ENCODE data around the gene SPRY4. TPM values are rescaled to one million over a fixed set of nuclear protein-coding genes. Genes with fewer than 3 reads are reported as not detected.

SPRY4 gene
- total RNA-seq, 4 donors from 2014 or later, result 8.2 to 19.3 (median 15.7) TPM

GRCh38 chr5:142322747-142323479, 1.9 kb downstream of the SPRY4 start:
- intact Hi-C loops (cut with DNase I; ENCODE audit: low total_unique reads), result no loop called here
- Histone ChIP-seq H3K27ac (peak overlapping the region; percentile 90 to 91 (median 90)), H3K4me3 (peak overlapping the region in 3 of 4 donors; percentile 55 to 66 (median 59)), H3K4me1 (peaks cover 5 to 70% (median 55%) of the 10 kb centered on the region in 4 donors), H3K36me3 (no peaks in the 10 kb centered on the region), H3K9me3 (no peaks in the 10 kb centered on the region), H3K27me3 (peaks cover 15% of the 10 kb centered on the region)
- in situ Hi-C loops (cut with MboI; ENCODE audit: low pct_ligation_motif_present in 1 of 4, low pct_unique_long_range_greater_than_20kb in 1 of 4, low sequenced_read_pairs in 3 of 4), result no loop called here
- TF ChIP-seq POLR2AphosphoS5 (IDR thresholded peaks at IDR 0.05) (no peak), POLR2A (IDR thresholded peaks at IDR 0.05) (no peak), CTCF (IDR thresholded peaks at IDR 0.05) (no peak), EP300 (IDR thresholded peaks at IDR 0.05; ENCODE audit: low read depth) (no peak)
- DNase-seq, result no peak
- 69% methylated on average over 15 of the region's 15 CpGs; no CpG with 5 or more reads in 1 of the 2 donors for WGBS, 2 donors (ENCODE audit: low coverage in 1 of 2)

DNA sequence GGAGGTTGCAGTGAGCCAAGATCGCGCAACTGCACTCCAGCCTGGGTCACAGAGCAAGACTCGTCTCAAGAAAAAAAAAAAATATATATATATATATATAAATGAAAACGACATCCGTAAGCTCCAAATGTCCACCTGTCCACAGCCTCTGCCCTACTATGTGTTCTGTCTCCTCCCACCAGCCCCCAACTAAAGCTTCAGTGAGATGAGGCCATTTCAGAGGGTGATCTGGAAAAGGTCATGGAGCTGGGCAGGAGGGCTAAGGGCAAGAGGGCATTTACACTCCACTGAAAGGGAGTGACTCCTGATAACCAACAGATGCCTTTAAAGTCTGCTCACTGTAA, 2.4 kb downstream of the SPRY4 start:
- TF ChIP-seq CTCF (IDR thresholded peaks at IDR 0.05) (no peak), POLR2A (IDR thresholded peaks at IDR 0.05) (no peak)
- H3K27ac ChIP-seq, result peak overlapping the region; percentile 90 to 91 (median 90)
- H3K9me3 ChIP-seq, result no peaks in the 10 kb centered on the region
- intact Hi-C loops (cut with DNase I; ENCODE audit: low total_unique reads) (no loop called here), in situ Hi-C loops (cut with MboI; ENCODE audit: low pct_ligation_motif_present in 1 of 4, low pct_unique_long_range_greater_than_20kb in 1 of 4, low sequenced_read_pairs in 3 of 4) (no loop called here)
- no peaks in the 10 kb centered on the region for H3K36me3 ChIP-seq
- 86 to 87% methylated on average over 2 to 5 of the region's 5 CpGs for WGBS, 2 donors (ENCODE audit: low coverage in 1 of 2)
- peaks cover 5 to 70% (median 55%) of the 10 kb centered on the region in 4 donors for H3K4me1 ChIP-seq
- peak overlapping the region in 1 of 4 donors; percentile 66 for H3K4me3 ChIP-seq
- H3K27me3 ChIP-seq, result peaks cover 15% of the 10 kb centered on the region
- DNase-seq, result no peak

- 27 to 60% methylated on average over 1 to 8 of the region's 8 CpGs for WGBS, 2 donors (ENCODE audit: low coverage in 1 of 2)
- H3K4me1 ChIP-seq, result peaks cover 11 to 76% (median 61%) of the 10 kb centered on the region in 4 donors
- TF ChIP-seq EP300 (IDR thresholded peaks at IDR 0.05; ENCODE audit: low read depth), result no peak
- TF ChIP-seq POLR2AphosphoS5 (IDR thresholded peaks at IDR 0.05), result no peak
- no peak for TF ChIP-seq POLR2A (IDR thresholded peaks at IDR 0.05)
- TF ChIP-seq CTCF (IDR thresholded peaks at IDR 0.05), result no peak
- H3K36me3 ChIP-seq, result no peaks in the 10 kb centered on the region
- peak overlapping the region in 1 of 4 donors; percentile 66 for H3K4me3 ChIP-seq
- H3K27me3 ChIP-seq, result peaks cover 12% of the 10 kb centered on the region
- intact Hi-C loops (cut with DNase I; ENCODE audit: low total_unique reads), result no loop called here
- H3K9me3 ChIP-seq, result no peaks in the 10 kb centered on the region
- no peak for DNase-seq
- in situ Hi-C loops (cut with MboI; ENCODE audit: low pct_ligation_motif_present in 1 of 4, low pct_unique_long_range_greater_than_20kb in 1 of 4, low sequenced_read_pairs in 3 of 4), result no loop called here
- peak overlapping the region; percentile 90 to 91 (median 90) for H3K27ac ChIP-seq
These were observed 3.8 kb downstream of the SPRY4 start for GRCh38 chr5:142320851-142321560.

GRCh38 chr5:142320430-142320738, 4.4 kb downstream of the SPRY4 start:
- peak overlapping the region; percentile 90 to 91 (median 90) for H3K27ac ChIP-seq
- H3K9me3 ChIP-seq, result no peaks in the 10 kb centered on the region
- no peak for TF ChIP-seq POLR2A (IDR thresholded peaks at IDR 0.05)
- no peak for TF ChIP-seq POLR2AphosphoS5 (IDR thresholded peaks at IDR 0.05)
- no peak for TF ChIP-seq CTCF (IDR thresholded peaks at IDR 0.05)
- TF ChIP-seq EP300 (IDR thresholded peaks at IDR 0.05; ENCODE audit: low read depth), result no peak
- 20 to 31% methylated on average over 2 to 4 of the region's 4 CpGs for WGBS, 2 donors (ENCODE audit: low coverage in 1 of 2)
- DNase-seq, result no peak
- intact Hi-C loops (cut with DNase I; ENCODE audit: low total_unique reads) (no loop called here), in situ Hi-C loops (cut with MboI; ENCODE audit: low pct_ligation_motif_present in 1 of 4, low pct_unique_long_range_greater_than_20kb in 1 of 4, low sequenced_read_pairs in 3 of 4) (no loop called here)
- peaks cover 8% of the 10 kb centered on the region for H3K27me3 ChIP-seq
- H3K4me1 ChIP-seq, result peaks cover 15 to 74% (median 60%) of the 10 kb centered on the region in 4 donors
- H3K36me3 ChIP-seq, result no peaks in the 10 kb centered on the region
- H3K4me3 ChIP-seq, result no peak overlapping the region
